Caco-2 (cell line): ENCODE results near the gene GPR155. TPM values are rescaled to one million over a fixed set of nuclear protein-coding genes. Genes with fewer than 3 reads are reported as not detected.
"Not testable (repeated sequence)": the region's sequence is repeated elsewhere in the genome, so short reads cannot be mapped to it uniquely, and the experiment has no call there.

ENCODE experiments used
- BruUV-seq: library from RNA; stranded (reverse); fragments of 400-500 nt; replicated peaks from 2 replicates; lab custom pipeline; 2021; lab: Mats Ljungman, UMichigan
- CTCF ChIA-PET: fragments of 300-600 bp; sonication (Branson Sonifier 250); formaldehyde crosslinking; loops from one replicate; lab custom pipeline; 2022; ENCODE audit warnings: antibody characterized with exemption; lab: Charles Lee
- POLR2A ChIA-PET: fragments of 300-600 bp; sonication (Branson Sonifier 250); formaldehyde crosslinking; loops from one replicate; lab custom pipeline; 2022; ENCODE audit warnings: antibody characterized with exemption; lab: Charles Lee
- DNase-seq, 2 experiments: peaks; one replicate each; pipeline versions ENCODE4 v3.0.0 to v3.0.0-alpha.2; 2020 to 2022
- H3K27me3 ChIP-seq: replicated peaks from 2 replicates; pipeline ENCODE4 v1.6.0; 2011; ENCODE audit warnings: low read length; ENCODE audit not compliant: control insufficient read depth, insufficient read depth
- H3K36me3 ChIP-seq: 2 replicates; pipeline ENCODE4 v1.5.1; 2011; ENCODE audit warnings: low read length; ENCODE audit not compliant: control insufficient read depth, insufficient read depth
- H3K4me1 ChIP-seq: fragments of 250-450 bp; sonication (Bioruptor Pico); 2 replicates; pipeline ENCODE4 v1.5.1; 2020; ENCODE audit warnings: mild to moderate bottlenecking
- H3K4me3 ChIP-seq: 2 replicates; pipeline ENCODE4 v1.5.1; 2011; ENCODE audit warnings: low read depth, mild to moderate bottlenecking, control low read depth, low read length
- H3K9me3 ChIP-seq: fragments of 250-450 bp; sonication (Bioruptor Pico); 2 replicates; pipeline ENCODE4 v1.5.1; 2020; ENCODE audit warnings: mild to moderate bottlenecking, moderate library complexity
- H3K27ac Mint-ChIP-seq: one replicate; pipeline ENCODE4 v1.8.0; 2022; ENCODE audit warnings: mixed read lengths; ENCODE audit not compliant: unreplicated experiment
- H3K27me3 Mint-ChIP-seq: one replicate; pipeline ENCODE4 v1.8.0; 2022; ENCODE audit warnings: mixed read lengths; ENCODE audit not compliant: insufficient read depth, unreplicated experiment
- H3K36me3 Mint-ChIP-seq: one replicate; pipeline ENCODE4 v1.8.0; 2022; ENCODE audit warnings: mild to moderate bottlenecking, mixed read lengths; ENCODE audit not compliant: insufficient read depth, unreplicated experiment
- H3K4me1 Mint-ChIP-seq: one replicate; pipeline ENCODE4 v1.8.0; 2022; ENCODE audit warnings: low read depth, mixed read lengths; ENCODE audit not compliant: unreplicated experiment
- H3K4me3 Mint-ChIP-seq: one replicate; pipeline ENCODE4 v1.8.0; 2022; ENCODE audit warnings: mild to moderate bottlenecking, moderate library complexity, mixed read lengths; ENCODE audit not compliant: unreplicated experiment
- H3K9me3 Mint-ChIP-seq: one replicate; pipeline ENCODE4 v1.8.0; 2022; ENCODE audit warnings: mixed read lengths; ENCODE audit not compliant: unreplicated experiment
- intact Hi-C: fragments of 100-400 bp; cut with micrococcal nuclease; formaldehyde crosslinking; loops from one replicate; pipeline ENCODE4 v1.10.0; 2022; ENCODE audit not compliant: unreplicated experiment
- total RNA-seq: library from RNA; stranded (reverse); gene quantifications from 2 replicates; pipeline ENCODE4 v1.2.3, GENCODE V29; 2022
- TF ChIP-seq, protein P1 (sequence below), 2 experiments: fragments of 200-600 bp in 1 of 2; IDR thresholded peaks; 1 replicate in 1 of 2; 2 replicates in 1 of 2; pipeline versions ENCODE4 v1.5.1 to v1.8.0; 2011 to 2022; ENCODE audit warnings: antibody characterized with exemption in 1 of 2, control low read depth in 1 of 2, inconsistent platforms in 1 of 2, low read depth in 1 of 2, low read length in 1 of 2, mild to moderate bottlenecking in 1 of 2, moderate library complexity in 1 of 2; ENCODE audit not compliant: insufficient read depth in 1 of 2, severe bottlenecking in 1 of 2, unreplicated experiment in 1 of 2

GPR155 gene
- total RNA-seq, 1 experiment from 2014 or later = 1.0 TPM

DNA sequence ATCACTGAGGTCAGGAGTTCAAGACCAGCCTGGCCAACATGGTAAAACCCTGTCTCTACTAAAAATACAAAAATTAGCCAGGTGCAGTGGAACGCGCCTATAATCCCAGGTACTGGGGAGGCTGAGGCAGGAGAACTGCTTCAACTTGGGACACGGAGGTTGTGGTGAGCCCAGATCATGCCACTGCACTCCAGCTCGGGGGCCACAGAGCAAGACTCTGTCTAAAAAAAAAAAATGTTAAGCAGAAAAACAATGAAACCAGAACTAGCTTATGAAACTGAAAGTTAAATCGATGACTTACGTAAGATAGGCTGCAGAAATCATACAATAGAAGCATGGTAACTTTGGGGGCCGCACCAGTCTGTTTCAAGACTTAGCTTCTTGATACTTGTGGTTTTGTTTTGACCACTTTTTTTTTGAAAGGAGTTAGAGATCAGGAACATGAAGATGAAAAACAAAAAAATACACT is 6.2 kb upstream of the GPR155 start:
- CTCF ChIA-PET = no interaction called here
- H3K27ac Mint-ChIP-seq = no peak overlapping the region
- peaks cover 12% of the 10 kb centered on the region for H3K27me3 Mint-ChIP-seq
- Histone ChIP-seq H3K9me3 (0 out of 2 replicates have a peak, but pooled peaks cover 5% of the 10 kb centered on the region), H3K4me1 (no peaks in the 10 kb centered on the region), H3K4me3 (no peak overlapping the region), H3K27me3 (no peaks in the 10 kb centered on the region), H3K36me3 (no peaks in the 10 kb centered on the region)
- POLR2A ChIA-PET = no interaction called here
- intact Hi-C loops = no loop called here
- DNase-seq = no peak
- no TSS peak for BruUV-seq
- TF ChIP-seq, protein P1, sequence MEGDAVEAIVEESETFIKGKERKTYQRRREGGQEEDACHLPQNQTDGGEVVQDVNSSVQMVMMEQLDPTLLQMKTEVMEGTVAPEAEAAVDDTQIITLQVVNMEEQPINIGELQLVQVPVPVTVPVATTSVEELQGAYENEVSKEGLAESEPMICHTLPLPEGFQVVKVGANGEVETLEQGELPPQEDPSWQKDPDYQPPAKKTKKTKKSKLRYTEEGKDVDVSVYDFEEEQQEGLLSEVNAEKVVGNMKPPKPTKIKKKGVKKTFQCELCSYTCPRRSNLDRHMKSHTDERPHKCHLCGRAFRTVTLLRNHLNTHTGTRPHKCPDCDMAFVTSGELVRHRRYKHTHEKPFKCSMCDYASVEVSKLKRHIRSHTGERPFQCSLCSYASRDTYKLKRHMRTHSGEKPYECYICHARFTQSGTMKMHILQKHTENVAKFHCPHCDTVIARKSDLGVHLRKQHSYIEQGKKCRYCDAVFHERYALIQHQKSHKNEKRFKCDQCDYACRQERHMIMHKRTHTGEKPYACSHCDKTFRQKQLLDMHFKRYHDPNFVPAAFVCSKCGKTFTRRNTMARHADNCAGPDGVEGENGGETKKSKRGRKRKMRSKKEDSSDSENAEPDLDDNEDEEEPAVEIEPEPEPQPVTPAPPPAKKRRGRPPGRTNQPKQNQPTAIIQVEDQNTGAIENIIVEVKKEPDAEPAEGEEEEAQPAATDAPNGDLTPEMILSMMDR (IDR thresholded peaks at IDR 0.05; ENCODE audit: insufficient read depth in 1 of 2, low read depth in 1 of 2, low read length in 1 of 2, severe bottlenecking in 1 of 2, unreplicated experiment in 1 of 2) = no peak
- no peaks in the 10 kb centered on the region for H3K36me3 Mint-ChIP-seq
- no peak overlapping the region for H3K4me3 Mint-ChIP-seq
- H3K4me1 Mint-ChIP-seq = peaks cover 9% of the 10 kb centered on the region
- H3K9me3 Mint-ChIP-seq = peaks cover 10% of the 10 kb centered on the region

DNA sequence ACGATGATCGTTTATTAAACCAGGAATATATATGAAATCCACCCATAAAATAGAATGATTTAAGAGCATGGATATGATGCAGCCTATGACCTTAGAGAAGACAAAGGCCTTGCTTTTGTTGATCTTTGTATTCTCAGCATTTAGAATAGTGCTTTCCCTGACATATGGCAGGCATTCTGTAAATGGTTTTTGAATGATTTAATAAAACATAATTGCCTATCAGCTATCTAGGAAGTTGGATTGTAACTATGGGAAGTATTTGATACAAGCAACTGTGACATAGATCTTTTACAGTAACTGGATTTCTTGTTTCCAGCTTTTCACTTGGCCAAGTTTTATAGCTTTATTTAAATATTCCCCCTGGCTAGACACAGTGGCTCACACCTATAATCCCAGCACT is 5.1 kb upstream of the GPR155 start:
- no TSS peak for BruUV-seq

DNA sequence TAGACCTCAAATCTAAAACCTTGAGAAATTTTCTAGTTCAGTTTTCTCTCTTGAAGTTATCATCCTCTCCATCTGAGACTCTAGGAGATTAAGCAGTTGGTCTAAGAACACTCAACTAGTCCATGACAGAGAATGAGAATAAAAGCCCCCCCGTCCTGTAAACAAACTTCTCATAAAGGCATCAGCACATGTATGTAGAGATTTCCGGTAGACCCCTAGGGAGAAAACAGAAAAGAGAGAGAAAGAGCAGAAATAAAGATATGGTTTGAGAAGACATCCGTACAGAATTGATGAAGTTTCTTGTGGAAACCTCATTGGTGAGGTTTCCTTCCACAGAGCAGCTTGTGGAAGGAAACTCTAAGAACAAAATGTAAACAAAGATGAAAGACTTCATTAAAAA is 3.2 kb upstream of the GPR155 start:
- Histone ChIP-seq H3K4me1 (peaks cover 14% of the 10 kb centered on the region), H3K9me3 (no peaks in the 10 kb centered on the region), H3K4me3 (no peak overlapping the region), H3K36me3 (no peaks in the 10 kb centered on the region), H3K27me3 (no peaks in the 10 kb centered on the region)
- no TSS peak for BruUV-seq
- DNase-seq = no peak
- ChIA-PET CTCF (no interaction called here), POLR2A (no interaction called here)
- Mint-ChIP-seq H3K27ac (no peak overlapping the region), H3K4me1 (peaks cover 4% of the 10 kb centered on the region), H3K4me3 (no peak overlapping the region), H3K27me3 (peaks cover 12% of the 10 kb centered on the region), H3K9me3 (peaks cover 10% of the 10 kb centered on the region), H3K36me3 (no peaks in the 10 kb centered on the region)
- intact Hi-C loops = no loop called here
- TF ChIP-seq, protein P1 (IDR thresholded peaks at IDR 0.05; ENCODE audit: insufficient read depth in 1 of 2, low read depth in 1 of 2, low read length in 1 of 2, severe bottlenecking in 1 of 2, unreplicated experiment in 1 of 2) = no peak

More for the DNA sequence above, 5.1 kb upstream of the GPR155 start:
- H3K36me3 Mint-ChIP-seq = no peaks in the 10 kb centered on the region
- CTCF ChIA-PET = no interaction called here
- H3K36me3 ChIP-seq = no peaks in the 10 kb centered on the region
- 0 out of 2 replicates have a peak, but pooled peaks cover 2% of the 10 kb centered on the region for H3K9me3 ChIP-seq
- H3K9me3 Mint-ChIP-seq = peaks cover 10% of the 10 kb centered on the region
- H3K4me1 ChIP-seq = 0 out of 2 replicates have a peak, but pooled peaks cover 3% of the 10 kb centered on the region
- intact Hi-C loops = no loop called here
- peaks cover 9% of the 10 kb centered on the region for H3K4me1 Mint-ChIP-seq
- H3K27me3 ChIP-seq = no peaks in the 10 kb centered on the region
- H3K27ac Mint-ChIP-seq = no peak overlapping the region
- no peak for DNase-seq
- H3K4me3 Mint-ChIP-seq = no peak overlapping the region
- TF ChIP-seq, protein P1 (IDR thresholded peaks at IDR 0.05; ENCODE audit: insufficient read depth in 1 of 2, low read depth in 1 of 2, low read length in 1 of 2, severe bottlenecking in 1 of 2, unreplicated experiment in 1 of 2) = no peak
- peaks cover 12% of the 10 kb centered on the region for H3K27me3 Mint-ChIP-seq
- no peak overlapping the region for H3K4me3 ChIP-seq
- POLR2A ChIA-PET = no interaction called here

DNA sequence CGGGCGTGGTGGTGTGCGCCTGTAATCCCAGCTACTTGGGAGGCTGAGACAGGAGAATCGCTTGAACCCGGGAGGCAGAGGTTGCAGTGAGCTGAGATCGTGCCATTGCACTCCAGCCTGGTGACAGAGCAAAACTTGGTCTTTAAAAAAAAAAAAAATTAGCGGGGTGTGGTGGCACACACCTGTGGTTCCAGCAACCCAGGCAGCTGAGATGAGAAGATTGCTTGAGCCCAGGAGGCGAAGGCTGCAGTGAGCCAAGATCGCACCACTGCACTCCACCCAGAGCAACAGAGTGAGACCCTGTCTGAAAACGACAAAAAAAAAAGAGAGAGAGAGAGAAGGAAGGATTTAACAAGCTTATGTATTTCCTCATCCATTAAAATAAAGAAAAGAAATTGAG is 2.7 kb upstream of the GPR155 start:
- POLR2A ChIA-PET, H3K4me3 Mint-ChIP-seq, CTCF ChIA-PET, H3K9me3 Mint-ChIP-seq, BruUV-seq, H3K4me3 ChIP-seq, DNase-seq, intact Hi-C loops, H3K27ac Mint-ChIP-seq, H3K36me3 ChIP-seq, H3K4me1 Mint-ChIP-seq, H3K27me3 ChIP-seq, H3K9me3 ChIP-seq, H3K36me3 Mint-ChIP-seq: not testable (repeated sequence)
- H3K27me3 Mint-ChIP-seq = peaks cover 12% of the 10 kb centered on the region
- H3K4me1 ChIP-seq = peaks cover 14% of the 10 kb centered on the region
